A673 (cell line): ENCODE measurements around the gene RECK. TPM values are rescaled to one million over a fixed set of nuclear protein-coding genes. Genes with fewer than 3 reads are reported as not detected.

Experiments used
- BruUV-seq: library from RNA; stranded (reverse); fragments of 400-500 nt; replicated peaks from 2 replicates; lab custom pipeline; 2021; lab: Mats Ljungman, UMichigan
- CTCF ChIA-PET: fragments of 300-600 bp; sonication (Branson Sonifier 250); formaldehyde crosslinking; loops from one replicate; lab custom pipeline; 2022; ENCODE audit warnings: antibody characterized with exemption; lab: Charles Lee
- POLR2A ChIA-PET: fragments of 300-600 bp; sonication (Branson Sonifier 250); formaldehyde crosslinking; loops from one replicate; lab custom pipeline; 2022; ENCODE audit warnings: antibody characterized with exemption; ENCODE audit not compliant: low non-redundant PET; lab: Charles Lee
- DNase-seq: peaks from one replicate; pipeline ENCODE4 v3.0.0-alpha.2; 2015; ENCODE audit warnings: low spot score
- H3K27ac ChIP-seq: fragments of 200-600 bp; sonication (generic); 2 replicates; pipeline ENCODE4 v1.5.1; 2016; ENCODE audit warnings: mixed run types, low read depth, mild to moderate bottlenecking, mixed read lengths, antibody characterized with exemption, low read length; ENCODE audit not compliant: poor library complexity, severe bottlenecking
- H3K27me3 ChIP-seq: fragments of 200-600 bp; sonication (generic); replicated peaks from 2 replicates; pipeline ENCODE4 v1.6.1; 2017; ENCODE audit warnings: mixed run types, low read depth, mild to moderate bottlenecking, mixed read lengths, antibody characterized with exemption, low read length; ENCODE audit not compliant: insufficient read depth, poor library complexity
- H3K36me3 ChIP-seq: fragments of 200-600 bp; sonication (generic); 2 replicates; pipeline ENCODE4 v1.6.1; 2016; ENCODE audit warnings: mixed run types, mild to moderate bottlenecking, mixed read lengths, antibody characterized with exemption, low read length; ENCODE audit not compliant: insufficient read depth, poor library complexity, severe bottlenecking
- H3K4me1 ChIP-seq: fragments of 200-600 bp; sonication (generic); 2 replicates; pipeline ENCODE4 v1.6.1; 2017; ENCODE audit warnings: mixed run types, mild to moderate bottlenecking, mixed read lengths, antibody characterized with exemption, low read length; ENCODE audit not compliant: insufficient read depth, poor library complexity, severe bottlenecking
- H3K4me3 ChIP-seq: fragments of 200-600 bp; sonication (generic); 2 replicates; pipeline ENCODE4 v1.5.1; 2016; ENCODE audit warnings: low read depth, mixed run types, mild to moderate bottlenecking, mixed read lengths, low read length; ENCODE audit not compliant: poor library complexity, severe bottlenecking
- H3K9me3 ChIP-seq: fragments of 200-600 bp; sonication (generic); 2 replicates; pipeline ENCODE4 v1.6.1; 2016; ENCODE audit warnings: mixed run types, low read depth, mild to moderate bottlenecking, mixed read lengths, antibody characterized with exemption, low read length; ENCODE audit not compliant: poor library complexity, severe bottlenecking
- EZH2 ChIP-seq: fragments of 200-600 bp; sonication (generic); IDR thresholded peaks from 2 replicates; pipeline ENCODE4 v1.6.1; 2017; ENCODE audit warnings: borderline replicate concordance, low read depth, mild to moderate bottlenecking, mixed read lengths, antibody characterized with exemption, low read length; ENCODE audit not compliant: poor library complexity, severe bottlenecking
- intact Hi-C: fragments of 100-400 bp; cut with micrococcal nuclease; formaldehyde crosslinking; loops from one replicate; pipeline ENCODE4 v1.10.0; 2022; ENCODE audit not compliant: unreplicated experiment
- total RNA-seq: library from RNA; stranded (reverse); gene quantifications from 2 replicates; pipeline ENCODE4 v1.2.3, GENCODE V29; 2021
- TF ChIP-seq, protein P1 (sequence below): fragments of 300-800, 200-600 bp; sonication (generic); conservative IDR thresholded peaks from 2 replicates; pipeline ENCODE4 v1.5.1; 2017; ENCODE audit warnings: low read depth, mild to moderate bottlenecking, antibody characterized with exemption, low read length, moderate library complexity, mixed read lengths

RECK gene
- total RNA-seq, 1 experiment from 2014 or later, result 9.1 TPM

- TF ChIP-seq, protein P1, sequence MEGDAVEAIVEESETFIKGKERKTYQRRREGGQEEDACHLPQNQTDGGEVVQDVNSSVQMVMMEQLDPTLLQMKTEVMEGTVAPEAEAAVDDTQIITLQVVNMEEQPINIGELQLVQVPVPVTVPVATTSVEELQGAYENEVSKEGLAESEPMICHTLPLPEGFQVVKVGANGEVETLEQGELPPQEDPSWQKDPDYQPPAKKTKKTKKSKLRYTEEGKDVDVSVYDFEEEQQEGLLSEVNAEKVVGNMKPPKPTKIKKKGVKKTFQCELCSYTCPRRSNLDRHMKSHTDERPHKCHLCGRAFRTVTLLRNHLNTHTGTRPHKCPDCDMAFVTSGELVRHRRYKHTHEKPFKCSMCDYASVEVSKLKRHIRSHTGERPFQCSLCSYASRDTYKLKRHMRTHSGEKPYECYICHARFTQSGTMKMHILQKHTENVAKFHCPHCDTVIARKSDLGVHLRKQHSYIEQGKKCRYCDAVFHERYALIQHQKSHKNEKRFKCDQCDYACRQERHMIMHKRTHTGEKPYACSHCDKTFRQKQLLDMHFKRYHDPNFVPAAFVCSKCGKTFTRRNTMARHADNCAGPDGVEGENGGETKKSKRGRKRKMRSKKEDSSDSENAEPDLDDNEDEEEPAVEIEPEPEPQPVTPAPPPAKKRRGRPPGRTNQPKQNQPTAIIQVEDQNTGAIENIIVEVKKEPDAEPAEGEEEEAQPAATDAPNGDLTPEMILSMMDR, result 0 out of 2 replicates have a peak, but pooled peaks have one; percentile 17
- no peak for TF ChIP-seq EZH2
- CTCF ChIA-PET, result no interaction called here
- Histone ChIP-seq H3K9me3 (no peaks in the 10 kb centered on the region), H3K27ac (no peak within 1 kb of the TSS), H3K4me1 (no peaks in the 10 kb centered on the region), H3K36me3 (no peaks in the 10 kb centered on the region), H3K27me3 (no peaks in the 10 kb centered on the region), H3K4me3 (peak within 1 kb of the TSS; percentile 70)
- DNase-seq, result peak; percentile 71
- POLR2A ChIA-PET, result interaction anchor here (0.8 kb wide), 1 partner anchor 62 kb away, joined by 3 read pairs; no protein-coding TSS in a partner anchor
- intact Hi-C loops, result no loop called here
- BruUV-seq, result no TSS peak
Observed at GRCh38 chr9:36136272-36136893, 99.7 kb downstream of the RECK start, which contains the start of gene GLIPR2. Gene GLIPR2 (plus strand): TSS chr9:36136733. CDS start chr9:36136779, 46 bp downstream.

DNA sequence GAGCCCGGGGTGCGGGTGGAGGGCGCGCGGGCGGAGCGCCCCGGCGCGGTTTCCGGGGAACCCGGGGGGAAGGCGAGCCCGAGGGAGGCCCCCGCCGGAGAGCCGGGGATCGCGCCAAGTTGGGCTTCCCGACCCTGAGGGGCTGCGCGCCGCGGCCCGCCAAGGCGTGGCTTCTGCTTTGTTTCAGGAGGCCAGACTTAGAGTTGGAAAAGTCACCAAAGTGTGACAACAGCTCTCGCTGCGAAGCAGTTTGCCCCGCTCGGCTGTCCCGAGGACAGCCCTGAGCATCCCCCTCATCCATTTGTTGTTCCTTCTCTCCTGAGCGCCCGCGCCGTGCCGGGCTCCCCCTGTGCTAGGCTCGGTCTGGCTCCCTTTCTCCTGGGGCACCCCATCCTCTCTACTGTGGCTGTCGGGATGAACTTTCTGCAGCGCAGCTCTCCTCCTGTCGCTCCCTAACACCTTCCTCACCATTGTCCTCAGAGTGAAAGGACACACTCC is 100.2 kb downstream of the RECK start:
- intact Hi-C loops, result no loop called here
- Histone ChIP-seq H3K4me1 (no peaks in the 10 kb centered on the region), H3K36me3 (no peaks in the 10 kb centered on the region), H3K27ac (no peak overlapping the region), H3K4me3 (peak overlapping the region; percentile 70), H3K9me3 (no peaks in the 10 kb centered on the region), H3K27me3 (no peaks in the 10 kb centered on the region)
- TF ChIP-seq, protein P1, result no peak
- TF ChIP-seq EZH2, result no peak
- CTCF ChIA-PET, result no interaction called here
- DNase-seq, result no peak
- POLR2A ChIA-PET, result interaction anchor here (0.8 kb wide), 1 partner anchor 62 kb away, joined by 3 read pairs; no protein-coding TSS in a partner anchor
- BruUV-seq, result no TSS peak

- intact Hi-C loops, result no loop called here
- H3K4me1 ChIP-seq, result no peaks in the 10 kb centered on the region
- TF ChIP-seq, protein P1, result no peak
- TF ChIP-seq EZH2, result no peak
- BruUV-seq, result no TSS peak
- H3K4me3 ChIP-seq, result peak overlapping the region; percentile 70
- ChIA-PET POLR2A (no interaction called here), CTCF (no interaction called here)
- H3K9me3 ChIP-seq, result no peaks in the 10 kb centered on the region
- H3K27me3 ChIP-seq, result no peaks in the 10 kb centered on the region
- no peak for DNase-seq
- H3K36me3 ChIP-seq, result no peaks in the 10 kb centered on the region
- no peak overlapping the region for H3K27ac ChIP-seq
Observed at GRCh38 chr9:36137392-36138004, 100.8 kb downstream of the RECK start.
